DOHH2 (cell line): Measurements from ENCODE around the gene UGT1A5.

Source experiments
- H3F3A ChIP-seq: fragments of 200-600 bp; sonication (generic), shearing (Covaris generic); 2 replicates; pipeline ENCODE4 v1.6.0; 2016; ENCODE audit warnings: antibody characterized with exemption, mild to moderate bottlenecking; ENCODE audit not compliant: control insufficient read depth, insufficient read depth
- H3K27ac ChIP-seq: fragments of 200-600 bp; sonication (generic); 2 replicates; pipeline ENCODE4 v1.5.1; 2014; ENCODE audit warnings: low read depth, mild to moderate bottlenecking, low read length, moderate library complexity
- H3K27me3 ChIP-seq: fragments of 200-600 bp; sonication (generic); 2 replicates; pipeline ENCODE4 v1.6.1; 2014; ENCODE audit warnings: mild to moderate bottlenecking, low read length, mixed read lengths; ENCODE audit not compliant: control insufficient read depth
- H3K36me3 ChIP-seq: fragments of 200-600 bp; sonication (generic); 2 replicates; pipeline ENCODE4 v1.6.1; 2014; ENCODE audit warnings: mild to moderate bottlenecking, low read length, moderate library complexity, mixed read lengths; ENCODE audit not compliant: control insufficient read depth
- H3K4me1 ChIP-seq: fragments of 200-600 bp; sonication (generic); 2 replicates; pipeline ENCODE4 v1.6.1; 2014; ENCODE audit warnings: mild to moderate bottlenecking, low read length, mixed read lengths; ENCODE audit not compliant: control insufficient read depth
- H3K4me2 ChIP-seq: fragments of 200-600 bp; sonication (generic); 2 replicates; pipeline ENCODE4 v1.6.0; 2014; ENCODE audit warnings: mild to moderate bottlenecking, low read length, moderate library complexity
- H3K4me3 ChIP-seq: fragments of 200-600 bp; sonication (generic); 2 replicates; pipeline ENCODE4 v1.5.1; 2014; ENCODE audit warnings: mild to moderate bottlenecking, low read length, mixed read lengths
- H3K79me2 ChIP-seq: fragments of 200-600 bp; sonication (generic); 2 replicates; pipeline ENCODE4 v1.6.1; 2014; ENCODE audit warnings: mild to moderate bottlenecking, low read length, mixed read lengths; ENCODE audit not compliant: control insufficient read depth
- H3K9me2 ChIP-seq: fragments of 200-600 bp; sonication (generic); replicated peaks from 2 replicates; pipeline ENCODE4 v1.6.1; 2014; ENCODE audit warnings: mild to moderate bottlenecking, low read length, mixed read lengths; ENCODE audit not compliant: control insufficient read depth
- H3K9me3 ChIP-seq: fragments of 200-600 bp; sonication (generic); 2 replicates; pipeline ENCODE4 v1.6.1; 2014; ENCODE audit warnings: antibody characterized with exemption, low read length, mixed read lengths; ENCODE audit not compliant: control insufficient read depth, insufficient read depth
- H4K20me1 ChIP-seq: fragments of 200-600 bp; sonication (generic); 2 replicates; pipeline ENCODE4 v1.6.0; 2014; ENCODE audit warnings: low read depth, mild to moderate bottlenecking, antibody characterized with exemption, low read length, moderate library complexity; ENCODE audit not compliant: control insufficient read depth, insufficient read depth
- CTCF ChIP-seq: fragments of 200-600 bp; sonication (generic); IDR thresholded peaks from one replicate; pipeline ENCODE4 v1.5.1; 2014; ENCODE audit warnings: antibody characterized with exemption, mild to moderate bottlenecking, low read depth, low read length; ENCODE audit not compliant: poor library complexity, severe bottlenecking
- EZH2phosphoT487 ChIP-seq: fragments of 200-600 bp; sonication (generic); IDR thresholded peaks from 2 replicates; pipeline ENCODE4 v1.6.1; 2017; ENCODE audit warnings: borderline replicate concordance, mild to moderate bottlenecking, antibody characterized with exemption, low read length, moderate library complexity, mixed read lengths

Gene UGT1A5

GRCh38 chr2:233686928-233687327 is 25.8 kb upstream of the UGT1A5 start:
- TF ChIP-seq EZH2phosphoT487 (no peak), CTCF (no peak)
- H3K4me2 ChIP-seq: no peak overlapping the region
- no peaks in the 10 kb centered on the region for H3K36me3 ChIP-seq
- H3K4me1 ChIP-seq: peaks cover 9% of the 10 kb centered on the region
- H3K9me3 ChIP-seq: no peaks in the 10 kb centered on the region
- peaks cover 9% of the 10 kb centered on the region for H3K27me3 ChIP-seq
- no peak overlapping the region for H3K4me3 ChIP-seq
- no peaks in the 10 kb centered on the region for H4K20me1 ChIP-seq
- no peaks in the 10 kb centered on the region for H3K79me2 ChIP-seq
- no peaks in the 10 kb centered on the region for H3F3A ChIP-seq
- no peak overlapping the region for H3K27ac ChIP-seq
- no peaks in the 10 kb centered on the region for H3K9me2 ChIP-seq

GRCh38 chr2:233688341-233688740 is 24.4 kb upstream of the UGT1A5 start:
- H3K36me3 ChIP-seq: no peaks in the 10 kb centered on the region
- H3K9me3 ChIP-seq: no peaks in the 10 kb centered on the region
- H3K27ac ChIP-seq: no peak overlapping the region
- TF ChIP-seq CTCF: no peak
- TF ChIP-seq EZH2phosphoT487: no peak
- H3K4me1 ChIP-seq: no peaks in the 10 kb centered on the region
- H4K20me1 ChIP-seq: no peaks in the 10 kb centered on the region
- H3K79me2 ChIP-seq: no peaks in the 10 kb centered on the region
- no peak overlapping the region for H3K4me3 ChIP-seq
- no peaks in the 10 kb centered on the region for H3K9me2 ChIP-seq
- H3K27me3 ChIP-seq: peaks cover 9% of the 10 kb centered on the region
- H3F3A ChIP-seq: no peaks in the 10 kb centered on the region
- H3K4me2 ChIP-seq: no peak overlapping the region

- Histone ChIP-seq H3K9me3 (no peaks in the 10 kb centered on the region), H3K4me1 (no peaks in the 10 kb centered on the region), H3K27ac (no peak overlapping the region), H3K27me3 (peaks cover 9% of the 10 kb centered on the region), H4K20me1 (no peaks in the 10 kb centered on the region), H3K4me2 (no peak overlapping the region), H3K4me3 (no peak overlapping the region), H3K79me2 (no peaks in the 10 kb centered on the region), H3F3A (no peaks in the 10 kb centered on the region), H3K36me3 (no peaks in the 10 kb centered on the region), H3K9me2 (no peaks in the 10 kb centered on the region)
- TF ChIP-seq EZH2phosphoT487 (no peak), CTCF (no peak)
These were observed 23.7 kb upstream of the UGT1A5 start for GRCh38 chr2:233689031-233689430.

GRCh38 chr2:233689501-233689900 is 23.2 kb upstream of the UGT1A5 start:
- no peak overlapping the region for H3K27ac ChIP-seq
- no peak overlapping the region for H3K4me2 ChIP-seq
- H3K27me3 ChIP-seq: peaks cover 9% of the 10 kb centered on the region
- no peaks in the 10 kb centered on the region for H3K9me3 ChIP-seq
- H3F3A ChIP-seq: no peaks in the 10 kb centered on the region
- H3K36me3 ChIP-seq: no peaks in the 10 kb centered on the region
- TF ChIP-seq EZH2phosphoT487: no peak
- TF ChIP-seq CTCF: no peak
- H4K20me1 ChIP-seq: no peaks in the 10 kb centered on the region
- H3K9me2 ChIP-seq: no peaks in the 10 kb centered on the region
- H3K4me3 ChIP-seq: no peak overlapping the region
- no peaks in the 10 kb centered on the region for H3K79me2 ChIP-seq
- H3K4me1 ChIP-seq: no peaks in the 10 kb centered on the region
